Duodenal mucosa (tissue), 2 donors: Measurements from ENCODE around the gene GNLY.
A peak's percentile ranks its signal among the peaks of the same experiment; 100 is the strongest.

Experiments used
- H3K27ac ChIP-seq: one replicate; pipeline ENCODE4 v1.7.0; 2013; ENCODE audit warnings: low read depth, low read length
- H3K27me3 ChIP-seq, 2 donors: one replicate each; pipeline ENCODE4 v1.7.0; 2013; ENCODE audit warnings: low read length in 2 of 2, control low read depth in 1 of 2; ENCODE audit not compliant: insufficient read depth in 2 of 2, control insufficient read depth in 1 of 2
- H3K36me3 ChIP-seq, 2 donors: one replicate each; pipeline ENCODE4 v1.7.0; 2013; ENCODE audit warnings: low read length in 2 of 2, control low read depth in 1 of 2; ENCODE audit not compliant: insufficient read depth in 2 of 2, control insufficient read depth in 1 of 2
- H3K4me1 ChIP-seq, 2 donors: one replicate each; pipeline ENCODE4 v1.7.0; 2013; ENCODE audit warnings: low read length in 2 of 2, control low read depth in 1 of 2; ENCODE audit not compliant: insufficient read depth in 2 of 2, control insufficient read depth in 1 of 2
- H3K4me3 ChIP-seq, 2 donors: one replicate each; pipeline ENCODE4 v1.7.0; 2013; ENCODE audit warnings: low read length in 2 of 2, low read depth in 1 of 2
- H3K9ac ChIP-seq, 2 donors: one replicate each; pipeline ENCODE4 v1.7.0; 2013; ENCODE audit warnings: low read length in 2 of 2, low read depth in 1 of 2
- H3K9me3 ChIP-seq, 2 donors: one replicate each; pipeline ENCODE4 v1.7.0; 2013; ENCODE audit warnings: low read length in 2 of 2, control low read depth in 1 of 2; ENCODE audit not compliant: control insufficient read depth in 1 of 2

Gene GNLY

DNA sequence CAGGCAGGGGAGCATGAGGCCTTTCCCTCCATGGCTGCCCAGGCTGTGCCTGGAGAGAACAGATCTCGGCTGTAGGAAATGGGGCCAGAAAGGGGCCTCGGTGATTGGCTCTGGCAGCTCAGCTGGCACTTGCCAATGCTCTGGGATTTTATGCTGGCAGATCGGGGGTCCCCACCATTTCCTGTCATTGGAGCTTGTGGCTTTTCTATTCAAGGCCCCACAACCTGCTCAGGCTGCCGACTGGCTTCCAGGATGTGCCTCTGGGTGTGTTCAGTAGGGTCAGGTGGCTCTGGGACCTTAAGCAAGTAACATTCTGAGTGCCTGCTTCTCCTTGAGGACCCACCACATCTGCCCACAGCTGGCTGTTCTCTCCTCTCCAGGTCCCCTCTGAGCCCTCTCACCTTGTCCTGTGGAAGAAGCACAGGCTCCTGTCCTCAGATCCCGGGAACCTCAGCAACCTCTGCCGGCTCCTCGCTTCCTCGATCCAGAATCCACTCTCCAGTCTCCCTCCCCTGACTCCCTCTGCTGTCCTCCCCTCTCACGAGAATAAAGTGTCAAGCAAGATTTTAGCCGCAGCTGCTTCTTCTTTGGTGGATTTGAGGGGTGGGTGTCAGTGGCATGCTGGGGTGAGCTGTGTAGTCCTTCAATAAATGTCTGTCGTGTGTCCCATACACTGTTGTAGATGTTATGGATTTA, 4.2 kb downstream of the GNLY start:
- Histone ChIP-seq H3K27ac (no peak overlapping the region), H3K27me3 (no peaks in the 10 kb centered on the region), H3K4me3 (no peak overlapping the region), H3K36me3 (no peaks in the 10 kb centered on the region), H3K9me3 (no peaks in the 10 kb centered on the region), H3K9ac (no peak overlapping the region), H3K4me1 (no peaks in the 10 kb centered on the region)

DNA sequence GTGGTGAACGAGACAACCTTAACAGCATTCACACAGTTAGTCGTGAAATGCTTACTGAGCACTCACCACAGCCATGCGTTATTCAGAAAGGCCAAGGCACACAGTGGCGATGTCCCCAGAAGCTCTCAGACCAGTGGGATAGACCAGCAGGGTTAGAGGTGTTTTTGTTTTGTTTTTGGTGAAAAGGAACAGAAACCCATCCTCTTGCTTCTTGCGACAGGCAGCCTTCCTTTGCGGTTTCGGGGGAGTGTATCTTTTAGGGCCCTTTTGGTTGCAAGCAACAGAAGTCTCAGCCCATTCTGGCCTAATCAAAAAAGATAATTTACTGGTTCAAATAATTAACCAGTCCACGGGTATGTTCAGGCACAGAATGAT, 4.7 kb downstream of the GNLY start:
- Histone ChIP-seq H3K27me3 (no peaks in the 10 kb centered on the region), H3K9ac (no peak overlapping the region), H3K27ac (no peak overlapping the region), H3K4me3 (no peak overlapping the region), H3K9me3 (no peaks in the 10 kb centered on the region), H3K36me3 (no peaks in the 10 kb centered on the region), H3K4me1 (no peaks in the 10 kb centered on the region)

DNA sequence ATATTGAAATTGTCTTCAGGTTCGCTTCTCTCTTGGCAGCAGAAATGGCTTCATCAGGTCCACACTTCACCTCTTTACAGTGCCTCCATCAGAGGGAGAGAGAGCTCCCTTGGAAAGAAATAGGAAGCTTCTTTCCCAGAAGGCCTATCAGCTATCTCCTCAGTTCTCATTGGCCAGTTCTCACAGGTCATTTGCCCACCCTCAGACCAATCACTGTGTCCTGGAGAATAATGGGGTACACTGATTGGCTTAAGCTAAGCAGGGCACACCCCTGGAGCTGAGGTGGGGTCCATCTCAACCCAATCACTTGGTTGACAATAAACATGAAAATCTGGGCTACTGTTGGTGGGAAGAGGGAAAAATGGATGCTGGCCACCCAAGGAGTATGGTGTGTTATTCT, 5.2 kb downstream of the GNLY start:
- Histone ChIP-seq H3K9me3 (no peaks in the 10 kb centered on the region), H3K9ac (no peak overlapping the region), H3K4me1 (no peaks in the 10 kb centered on the region), H3K27me3 (no peaks in the 10 kb centered on the region), H3K27ac (no peak overlapping the region), H3K4me3 (no peak overlapping the region), H3K36me3 (no peaks in the 10 kb centered on the region)

DNA sequence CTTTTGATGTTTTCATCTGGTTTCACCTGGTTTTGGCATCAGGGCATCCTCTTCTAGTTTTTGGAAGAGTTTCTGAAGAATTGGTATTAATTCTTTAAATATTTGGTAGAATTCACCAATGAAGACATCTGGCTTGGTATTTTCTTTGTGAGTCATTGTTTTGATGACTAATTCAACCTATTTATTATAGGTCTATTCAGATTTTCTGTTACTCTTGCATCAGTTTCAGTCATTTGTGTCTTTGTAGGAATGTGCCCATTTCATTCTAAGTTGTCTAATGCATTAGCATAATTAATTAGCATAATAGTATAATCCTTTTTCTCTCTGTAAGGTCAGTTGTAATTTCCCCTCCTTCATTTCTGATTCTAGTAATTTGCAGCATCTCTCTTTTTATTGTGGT, 8.0 kb downstream of the GNLY start:
- Histone ChIP-seq H3K27ac (no peak overlapping the region), H3K27me3 (no peaks in the 10 kb centered on the region), H3K4me3 (no peak overlapping the region), H3K9ac (no peak overlapping the region), H3K4me1 (peaks cover 6 to 11% of the 10 kb centered on the region in 2 donors), H3K9me3 (no peaks in the 10 kb centered on the region), H3K36me3 (no peaks in the 10 kb centered on the region)

DNA sequence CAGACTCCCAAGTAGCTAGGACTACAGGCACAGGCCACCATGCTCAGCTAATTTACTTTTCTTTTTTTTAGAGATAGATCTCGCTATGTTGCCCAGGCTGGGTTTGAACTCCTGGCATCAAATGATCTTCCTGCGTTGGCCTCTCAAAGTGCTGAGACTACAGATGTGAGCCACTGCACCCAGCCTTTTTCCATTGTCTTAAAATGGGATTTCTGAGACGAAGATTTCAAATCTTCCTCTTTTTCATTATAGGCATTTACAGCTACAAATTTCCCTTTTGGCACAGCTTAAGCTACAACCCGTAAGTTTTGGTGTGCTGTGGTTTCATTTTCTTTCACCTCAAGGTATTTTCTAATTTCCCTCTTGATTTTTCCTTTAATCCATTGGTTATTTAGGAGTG, 8.6 kb downstream of the GNLY start:
- Histone ChIP-seq H3K27ac (no peak overlapping the region), H3K4me1 (peaks cover 9 to 11% of the 10 kb centered on the region in 2 donors), H3K9me3 (no peaks in the 10 kb centered on the region)

DNA sequence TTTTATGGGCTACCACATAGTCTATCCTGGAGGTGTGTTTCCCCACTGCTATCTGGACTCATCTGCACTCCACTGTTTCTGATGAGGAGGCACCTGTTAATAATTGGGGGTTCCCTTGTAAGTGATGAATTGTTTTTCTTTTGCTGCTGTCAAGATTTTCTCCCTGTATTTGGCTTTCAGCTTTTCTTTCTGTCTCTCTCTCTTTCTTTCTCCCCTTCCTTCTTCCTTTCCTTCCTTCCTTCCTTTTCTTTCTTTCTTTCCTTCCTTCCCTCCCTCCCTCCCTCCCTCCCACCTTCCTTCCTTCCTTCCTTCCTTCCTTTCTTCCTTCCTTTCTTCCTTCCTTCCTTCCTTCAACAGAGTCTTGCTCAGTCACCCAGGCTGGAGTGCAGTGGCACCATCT, 9.2 kb downstream of the GNLY start:
- Histone ChIP-seq H3K9me3 (no peaks in the 10 kb centered on the region), H3K27me3 (peaks cover 0 to 4% of the 10 kb centered on the region in 2 donors), H3K27ac (no peak overlapping the region), H3K9ac (no peak overlapping the region), H3K4me1 (peaks cover 9 to 11% of the 10 kb centered on the region in 2 donors), H3K4me3 (no peak overlapping the region), H3K36me3 (no peaks in the 10 kb centered on the region)

More for the DNA sequence above, 8.6 kb downstream of the GNLY start:
- H3K36me3 ChIP-seq = no peaks in the 10 kb centered on the region
- no peak overlapping the region for H3K4me3 ChIP-seq
- no peak overlapping the region for H3K9ac ChIP-seq
- H3K27me3 ChIP-seq = peaks cover 0 to 1% of the 10 kb centered on the region in 2 donors

DNA sequence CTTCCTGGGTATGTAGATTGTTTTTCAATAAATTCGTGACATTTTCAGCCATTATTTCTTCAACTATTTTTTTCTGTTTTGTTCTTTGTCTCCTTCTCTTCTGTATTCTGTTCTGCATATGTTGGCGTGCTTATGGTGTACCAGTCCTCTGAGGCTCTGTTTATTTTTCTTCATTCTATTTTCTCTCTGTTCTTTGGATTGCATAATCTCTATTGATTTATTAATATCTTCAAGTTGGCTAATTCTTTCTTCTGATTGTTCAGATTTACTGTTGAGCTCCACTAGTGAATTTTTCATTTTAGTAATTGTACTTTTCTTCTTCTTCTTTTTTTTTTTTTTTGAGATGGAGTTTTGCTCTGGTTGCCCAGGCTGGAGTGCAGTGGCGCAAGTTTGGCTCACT, 9.9 kb downstream of the GNLY start:
- H3K4me1 ChIP-seq = peaks cover 9 to 11% of the 10 kb centered on the region in 2 donors
- no peak overlapping the region for H3K27ac ChIP-seq
- no peaks in the 10 kb centered on the region for H3K36me3 ChIP-seq
- H3K27me3 ChIP-seq = peaks cover 0 to 4% of the 10 kb centered on the region in 2 donors
- H3K9me3 ChIP-seq = no peaks in the 10 kb centered on the region
- H3K9ac ChIP-seq = no peak overlapping the region
- H3K4me3 ChIP-seq = no peak overlapping the region

DNA sequence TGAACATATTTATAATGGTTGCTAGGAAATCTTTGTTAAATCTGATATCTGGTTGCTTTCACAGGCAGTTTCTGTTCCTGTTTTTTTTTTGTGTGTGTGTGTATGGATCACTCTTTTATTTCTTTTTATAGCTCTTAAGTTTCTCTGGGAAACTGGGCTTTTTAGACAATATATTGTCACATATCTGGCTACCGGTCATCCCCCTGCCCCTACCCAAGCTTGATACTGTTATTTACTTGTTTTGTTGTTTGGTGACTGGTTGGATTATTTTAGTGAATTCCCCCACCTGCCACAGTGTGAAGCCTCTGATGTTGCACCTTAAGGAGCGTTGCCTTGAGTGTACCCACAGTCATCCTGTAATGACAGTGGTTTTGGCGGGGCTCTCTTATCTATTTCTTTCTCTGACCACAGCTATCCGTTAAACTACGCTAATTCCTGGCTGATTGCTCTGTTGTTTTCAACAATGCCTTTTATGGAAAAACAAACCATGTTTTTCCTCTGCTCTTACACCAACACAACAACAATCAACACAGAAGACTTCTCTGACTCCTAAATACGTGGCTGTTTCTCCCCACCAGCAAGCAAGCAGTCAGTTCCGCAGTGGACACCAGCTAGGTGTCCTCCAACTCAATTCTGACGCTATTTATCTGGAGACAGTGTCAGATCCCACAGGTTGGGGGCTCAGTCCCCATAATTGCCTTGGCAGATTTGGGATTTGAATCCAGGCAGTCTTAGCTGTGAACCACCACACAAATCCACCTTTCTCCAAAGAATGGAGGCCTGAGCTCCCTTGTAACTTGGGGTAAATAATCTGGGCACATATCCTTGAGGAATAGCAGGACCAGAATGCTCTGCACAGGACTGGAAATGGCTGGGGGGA, 10.9 kb downstream of the GNLY start:
- Histone ChIP-seq H3K27ac (peak overlapping the region; percentile 42), H3K4me3 (no peak overlapping the region), H3K36me3 (no peaks in the 10 kb centered on the region), H3K9ac (peak overlapping the region in 1 of 2 donors; percentile 22), H3K27me3 (peaks cover 0 to 4% of the 10 kb centered on the region in 2 donors), H3K9me3 (no peaks in the 10 kb centered on the region), H3K4me1 (peaks cover 13 to 18% of the 10 kb centered on the region in 2 donors)

DNA sequence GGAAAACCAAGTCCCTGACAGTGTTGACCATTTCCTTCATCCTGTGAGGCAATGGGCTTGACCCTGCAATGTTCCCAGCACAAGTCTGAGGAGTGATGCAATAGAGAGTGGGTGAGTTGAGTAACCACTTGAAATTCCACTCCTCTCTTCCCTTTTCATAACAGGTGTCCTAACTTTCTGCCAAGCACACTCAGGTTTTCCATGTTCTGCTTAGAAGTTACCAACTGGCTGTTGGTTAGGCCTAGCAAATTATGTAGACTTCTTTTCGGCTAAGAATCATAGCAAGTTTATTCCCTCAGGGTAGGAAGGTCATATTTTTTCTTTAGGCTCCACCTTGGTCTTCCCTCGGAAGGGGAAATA, 11.5 kb downstream of the GNLY start:
- peaks cover 2 to 4% of the 10 kb centered on the region in 2 donors for H3K27me3 ChIP-seq
- H3K4me3 ChIP-seq = no peak overlapping the region
- no peaks in the 10 kb centered on the region for H3K9me3 ChIP-seq
- H3K4me1 ChIP-seq = peaks cover 19 to 24% of the 10 kb centered on the region in 2 donors
- no peaks in the 10 kb centered on the region for H3K36me3 ChIP-seq
- no peak overlapping the region for H3K9ac ChIP-seq
- H3K27ac ChIP-seq = peak overlapping the region; percentile 42

DNA sequence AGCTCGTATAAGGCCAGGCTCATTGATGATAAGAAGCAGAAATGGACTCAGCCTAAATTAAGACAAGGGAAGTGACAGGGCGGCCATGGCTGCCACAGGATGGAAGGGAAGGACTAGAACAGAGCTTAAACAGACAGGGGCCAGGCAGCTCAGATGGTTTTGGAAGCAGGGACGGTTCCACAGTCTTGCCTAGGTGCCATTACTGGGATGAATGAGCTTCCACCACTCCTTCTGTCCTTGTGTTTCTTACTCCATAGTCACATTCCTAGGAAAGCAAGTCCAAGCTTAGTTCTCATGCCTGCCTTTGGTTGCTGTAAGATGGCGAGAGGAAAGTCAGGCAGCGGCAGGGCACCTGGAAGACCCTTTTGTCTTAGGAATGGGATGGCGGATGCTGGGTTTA, 11.9 kb downstream of the GNLY start:
- peaks cover 23 to 27% of the 10 kb centered on the region in 2 donors for H3K4me1 ChIP-seq
- no peaks in the 10 kb centered on the region for H3K9me3 ChIP-seq
- no peak overlapping the region for H3K4me3 ChIP-seq
- no peak overlapping the region for H3K9ac ChIP-seq
- H3K27me3 ChIP-seq = peaks cover 4% of the 10 kb centered on the region in 2 donors
- H3K36me3 ChIP-seq = no peaks in the 10 kb centered on the region
- H3K27ac ChIP-seq = no peak overlapping the region
